NCI-H226 (cell line): ENCODE measurements around the gene KCNJ16.

Experiments used
- DNase-seq: peaks from one replicate; pipeline ENCODE4 v3.0.0-alpha.2; 2015

KCNJ16 gene

GRCh38 chr17:70172923-70173322, 97.9 kb downstream of the KCNJ16 start:
- no peak for DNase-seq

- no peak for DNase-seq
Observed at GRCh38 chr17:70173681-70174080, 98.7 kb downstream of the KCNJ16 start.

GRCh38 chr17:70181376-70181775, 106.4 kb downstream of the KCNJ16 start:
- DNase-seq, result no peak

- no peak for DNase-seq
Observed at GRCh38 chr17:70181866-70182265, 106.8 kb downstream of the KCNJ16 start.

DNA sequence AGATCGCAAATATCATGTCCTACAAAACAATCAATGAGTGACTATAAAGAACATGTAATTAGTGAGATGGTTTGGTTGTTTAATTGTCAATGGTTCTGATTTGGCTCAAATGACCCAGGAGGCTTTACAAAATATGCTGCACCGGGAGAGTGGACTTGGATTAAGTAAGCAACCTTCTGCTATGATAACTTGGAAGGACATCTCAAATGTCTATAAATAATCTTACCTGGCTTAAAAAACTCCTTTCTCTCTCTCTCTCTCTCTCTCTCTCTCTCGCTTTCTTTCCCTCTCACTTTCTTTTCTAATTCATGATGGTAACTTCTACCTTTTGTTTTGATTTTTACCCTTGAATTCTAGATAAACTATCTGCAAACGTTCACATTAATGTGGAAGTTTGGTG, 108.5 kb downstream of the KCNJ16 start:
- no peak for DNase-seq

GRCh38 chr17:70184207-70184606, 109.2 kb downstream of the KCNJ16 start:
- no peak for DNase-seq

DNA sequence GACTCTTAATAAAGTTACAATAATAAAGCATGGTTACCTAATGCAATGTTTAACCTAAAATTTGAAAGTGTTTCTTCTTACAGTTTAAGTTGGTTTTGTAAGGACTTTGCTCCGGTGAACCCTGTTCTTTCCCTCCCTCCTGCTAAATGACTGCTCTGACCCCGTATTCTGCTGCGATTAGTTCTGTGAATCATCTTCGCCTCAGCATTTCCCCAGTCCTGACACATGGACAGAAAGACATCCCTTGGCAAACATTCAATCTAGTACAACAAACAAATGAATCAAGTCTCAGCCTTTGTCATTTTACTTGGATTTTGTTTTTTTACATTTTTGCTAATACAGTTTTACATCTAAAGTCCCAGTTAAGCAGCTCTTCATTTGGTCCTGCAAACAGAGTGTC, 109.7 kb downstream of the KCNJ16 start:
- no peak for DNase-seq
